GM21576 (cell line): Measurements from ENCODE around the gene POTED.
"Not testable (repeated sequence)": the region's sequence is repeated elsewhere in the genome, so short reads cannot be mapped to it uniquely, and the experiment has no call there.

ENCODE experiments used
- ATAC-seq: cut with Tn5 transposase; IDR thresholded peaks from one replicate; pipeline ENCODE4 v1.9.1; 2021; ENCODE audit warnings: mild to moderate bottlenecking, moderate library complexity; ENCODE audit not compliant: unreplicated experiment

Gene POTED

DNA sequence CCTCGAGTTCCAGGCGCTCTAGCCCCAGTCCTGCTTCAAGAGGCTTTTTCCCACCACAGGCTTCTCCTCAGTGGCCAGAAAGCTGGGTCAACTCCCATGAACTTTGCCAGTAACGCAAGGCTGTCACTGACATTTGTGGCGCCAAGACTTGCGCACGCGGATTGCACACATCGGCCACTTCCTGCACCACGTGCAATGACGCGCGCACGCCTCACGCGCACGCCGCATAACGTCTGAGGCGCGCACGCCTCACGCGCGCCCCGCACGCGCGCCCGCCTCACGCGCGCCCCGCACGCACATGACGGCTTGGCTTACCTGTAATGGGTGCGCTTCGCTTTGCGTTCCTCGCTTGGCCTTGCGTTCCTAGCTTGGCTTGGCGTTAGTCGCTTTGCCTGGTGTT lies at the start of gene POTED:
Gene POTED, plus strand, starts transcription at position 301 of the 400 bp plus-strand sequence. CDS start 452 bp downstream, outside the sequence.
- not testable (repeated sequence) for ATAC-seq

DNA sequence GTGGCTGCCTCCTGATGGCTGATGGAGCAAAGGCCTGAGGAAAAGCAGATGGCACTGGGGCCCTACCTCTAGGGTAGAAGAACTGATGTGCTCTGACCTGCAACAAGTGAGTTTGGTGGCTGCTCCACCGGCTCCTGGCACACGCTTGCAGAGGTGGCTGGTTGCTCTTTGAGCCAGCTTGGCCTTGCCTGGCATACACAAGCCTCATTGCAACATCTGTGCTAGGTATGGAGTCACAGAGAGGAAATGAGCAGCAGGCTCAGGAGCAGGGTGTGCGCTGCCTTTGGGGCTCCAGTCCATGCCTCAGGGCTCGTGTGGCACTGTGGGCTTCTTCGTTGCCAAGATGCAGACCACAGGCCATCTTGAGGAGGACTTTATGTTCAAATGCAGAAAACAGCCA lies 40.5 kb downstream of the POTED start:
- ATAC-seq, result not testable (repeated sequence)

DNA sequence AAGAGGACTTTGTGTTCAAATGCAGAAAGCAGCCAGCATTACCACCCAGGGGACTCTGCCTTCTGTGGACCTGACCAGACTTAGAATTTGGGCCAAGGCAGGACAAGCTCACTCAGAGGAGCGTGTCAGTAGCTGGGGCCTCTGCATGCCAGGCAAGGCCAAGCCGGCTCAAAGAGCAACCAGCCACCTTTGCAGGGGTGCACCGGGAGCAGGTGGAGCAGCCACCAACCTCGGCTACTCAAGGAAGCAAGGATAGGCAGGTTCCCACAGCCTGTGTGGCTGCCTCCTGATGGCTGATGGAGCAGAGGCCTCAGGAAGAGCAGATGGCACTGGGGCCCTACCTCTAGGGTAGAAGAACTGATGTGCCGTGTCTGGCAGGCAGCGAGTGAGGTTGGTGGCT lies 42.2 kb downstream of the POTED start:
- ATAC-seq, result not testable (repeated sequence)
